ENCODE measurements around the gene ATXN10.

DNA sequence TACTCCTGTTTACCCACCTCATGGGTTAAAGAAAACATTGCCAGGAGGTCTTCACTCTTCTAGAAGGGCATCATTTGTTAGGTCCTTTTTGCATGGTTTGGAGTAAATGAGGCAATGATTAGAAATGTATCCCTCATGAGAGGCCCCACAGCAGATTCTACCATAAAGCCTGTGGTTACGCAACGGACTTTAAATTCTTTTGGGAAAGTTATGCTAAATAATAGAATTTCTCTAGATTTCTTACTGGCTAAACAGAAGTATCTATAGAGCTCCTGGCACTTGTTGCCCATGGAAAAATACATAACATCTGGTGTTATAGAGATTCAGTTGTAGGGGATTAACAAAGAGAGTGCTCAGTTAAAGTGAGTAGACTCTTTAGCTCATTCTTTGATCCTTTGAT lies 15.1 kb upstream of the ATXN10 start:
- TF ChIP-seq, protein P1, sequence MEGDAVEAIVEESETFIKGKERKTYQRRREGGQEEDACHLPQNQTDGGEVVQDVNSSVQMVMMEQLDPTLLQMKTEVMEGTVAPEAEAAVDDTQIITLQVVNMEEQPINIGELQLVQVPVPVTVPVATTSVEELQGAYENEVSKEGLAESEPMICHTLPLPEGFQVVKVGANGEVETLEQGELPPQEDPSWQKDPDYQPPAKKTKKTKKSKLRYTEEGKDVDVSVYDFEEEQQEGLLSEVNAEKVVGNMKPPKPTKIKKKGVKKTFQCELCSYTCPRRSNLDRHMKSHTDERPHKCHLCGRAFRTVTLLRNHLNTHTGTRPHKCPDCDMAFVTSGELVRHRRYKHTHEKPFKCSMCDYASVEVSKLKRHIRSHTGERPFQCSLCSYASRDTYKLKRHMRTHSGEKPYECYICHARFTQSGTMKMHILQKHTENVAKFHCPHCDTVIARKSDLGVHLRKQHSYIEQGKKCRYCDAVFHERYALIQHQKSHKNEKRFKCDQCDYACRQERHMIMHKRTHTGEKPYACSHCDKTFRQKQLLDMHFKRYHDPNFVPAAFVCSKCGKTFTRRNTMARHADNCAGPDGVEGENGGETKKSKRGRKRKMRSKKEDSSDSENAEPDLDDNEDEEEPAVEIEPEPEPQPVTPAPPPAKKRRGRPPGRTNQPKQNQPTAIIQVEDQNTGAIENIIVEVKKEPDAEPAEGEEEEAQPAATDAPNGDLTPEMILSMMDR (conservative IDR thresholded peaks at IDR 0.05; ENCODE audit: low read depth in 2 of 2), result no peak
- TF ChIP-seq, protein P2, sequence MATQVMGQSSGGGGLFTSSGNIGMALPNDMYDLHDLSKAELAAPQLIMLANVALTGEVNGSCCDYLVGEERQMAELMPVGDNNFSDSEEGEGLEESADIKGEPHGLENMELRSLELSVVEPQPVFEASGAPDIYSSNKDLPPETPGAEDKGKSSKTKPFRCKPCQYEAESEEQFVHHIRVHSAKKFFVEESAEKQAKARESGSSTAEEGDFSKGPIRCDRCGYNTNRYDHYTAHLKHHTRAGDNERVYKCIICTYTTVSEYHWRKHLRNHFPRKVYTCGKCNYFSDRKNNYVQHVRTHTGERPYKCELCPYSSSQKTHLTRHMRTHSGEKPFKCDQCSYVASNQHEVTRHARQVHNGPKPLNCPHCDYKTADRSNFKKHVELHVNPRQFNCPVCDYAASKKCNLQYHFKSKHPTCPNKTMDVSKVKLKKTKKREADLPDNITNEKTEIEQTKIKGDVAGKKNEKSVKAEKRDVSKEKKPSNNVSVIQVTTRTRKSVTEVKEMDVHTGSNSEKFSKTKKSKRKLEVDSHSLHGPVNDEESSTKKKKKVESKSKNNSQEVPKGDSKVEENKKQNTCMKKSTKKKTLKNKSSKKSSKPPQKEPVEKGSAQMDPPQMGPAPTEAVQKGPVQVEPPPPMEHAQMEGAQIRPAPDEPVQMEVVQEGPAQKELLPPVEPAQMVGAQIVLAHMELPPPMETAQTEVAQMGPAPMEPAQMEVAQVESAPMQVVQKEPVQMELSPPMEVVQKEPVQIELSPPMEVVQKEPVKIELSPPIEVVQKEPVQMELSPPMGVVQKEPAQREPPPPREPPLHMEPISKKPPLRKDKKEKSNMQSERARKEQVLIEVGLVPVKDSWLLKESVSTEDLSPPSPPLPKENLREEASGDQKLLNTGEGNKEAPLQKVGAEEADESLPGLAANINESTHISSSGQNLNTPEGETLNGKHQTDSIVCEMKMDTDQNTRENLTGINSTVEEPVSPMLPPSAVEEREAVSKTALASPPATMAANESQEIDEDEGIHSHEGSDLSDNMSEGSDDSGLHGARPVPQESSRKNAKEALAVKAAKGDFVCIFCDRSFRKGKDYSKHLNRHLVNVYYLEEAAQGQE (IDR thresholded peaks at IDR 0.05; ENCODE audit: unreplicated experiment), result no peak
- no peak for TF ChIP-seq POLR2AphosphoS5 (IDR thresholded peaks at IDR 0.05; ENCODE audit: low read depth)
- no peak for TF ChIP-seq ZNF331 (CRISPR knock-in tag; IDR thresholded peaks at IDR 0.05; ENCODE audit: low read depth)
- TF ChIP-seq EZH2 (IDR thresholded peaks at IDR 0.05; ENCODE audit: low read depth, unreplicated experiment), result no peak
- TF ChIP-seq EZH2phosphoT487 (IDR thresholded peaks at IDR 0.05; ENCODE audit: unreplicated experiment), result no peak
- no peak for TF ChIP-seq STAT1 (IDR thresholded peaks at IDR 0.05; ENCODE audit: unreplicated experiment)
- TF ChIP-seq, protein P3, sequence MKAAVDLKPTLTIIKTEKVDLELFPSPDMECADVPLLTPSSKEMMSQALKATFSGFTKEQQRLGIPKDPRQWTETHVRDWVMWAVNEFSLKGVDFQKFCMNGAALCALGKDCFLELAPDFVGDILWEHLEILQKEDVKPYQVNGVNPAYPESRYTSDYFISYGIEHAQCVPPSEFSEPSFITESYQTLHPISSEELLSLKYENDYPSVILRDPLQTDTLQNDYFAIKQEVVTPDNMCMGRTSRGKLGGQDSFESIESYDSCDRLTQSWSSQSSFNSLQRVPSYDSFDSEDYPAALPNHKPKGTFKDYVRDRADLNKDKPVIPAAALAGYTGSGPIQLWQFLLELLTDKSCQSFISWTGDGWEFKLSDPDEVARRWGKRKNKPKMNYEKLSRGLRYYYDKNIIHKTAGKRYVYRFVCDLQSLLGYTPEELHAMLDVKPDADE (IDR thresholded peaks at IDR 0.05), result no peak
- no peak for TF ChIP-seq CREB1 (CRISPR knock-in tag; IDR thresholded peaks at IDR 0.05; ENCODE audit: low read depth)
- TF ChIP-seq NANOG (IDR thresholded peaks at IDR 0.05; ENCODE audit: borderline replicate concordance), result no peak

All from GM23338 (cell line).